Measurements from ENCODE around the gene ACTN1.

Gene ACTN1

GRCh38 chr14:68908201-68908600 lies 70.9 kb downstream of the ACTN1 start:
- DNase-seq, result no peak

- no peak for DNase-seq
Measured at GRCh38 chr14:68906439-68906838, 72.7 kb downstream of the ACTN1 start.

DNA sequence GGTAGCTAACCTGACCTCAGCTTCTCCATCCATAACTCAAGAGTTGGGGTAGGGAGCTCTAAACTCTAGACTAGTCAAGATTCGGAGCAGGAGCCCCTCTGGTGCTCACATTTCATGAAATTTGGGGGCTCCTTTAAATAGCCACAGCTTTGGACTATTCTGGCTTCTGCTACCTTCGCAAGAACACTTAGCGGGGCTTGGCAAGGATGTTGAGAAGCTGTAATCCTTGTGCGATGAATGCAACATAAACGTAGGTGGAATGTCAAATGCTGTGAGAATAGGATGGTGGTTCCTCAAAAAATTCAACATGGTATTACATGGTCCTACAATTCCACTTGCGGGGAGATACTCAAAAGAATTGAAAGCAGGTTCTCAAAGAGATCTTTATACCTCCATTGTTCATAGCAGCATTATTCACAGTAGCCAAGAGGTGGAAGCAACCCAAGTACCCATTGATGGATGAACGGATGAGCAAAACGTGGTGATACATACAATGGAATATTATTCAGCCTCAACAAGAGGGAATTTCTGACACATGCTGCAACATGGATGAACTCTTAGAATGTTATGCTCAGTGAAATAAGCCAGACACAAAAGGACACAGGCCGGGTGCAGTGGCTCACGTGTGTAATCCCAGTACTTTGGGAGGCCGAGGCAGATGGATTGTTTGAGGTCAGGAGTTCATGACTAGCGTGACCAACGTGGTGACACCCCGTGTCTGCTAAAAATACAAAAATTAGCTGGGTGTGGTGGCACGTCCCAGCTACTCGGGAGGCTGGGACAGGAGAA lies 73.8 kb downstream of the ACTN1 start:
- no peak for DNase-seq

DNA sequence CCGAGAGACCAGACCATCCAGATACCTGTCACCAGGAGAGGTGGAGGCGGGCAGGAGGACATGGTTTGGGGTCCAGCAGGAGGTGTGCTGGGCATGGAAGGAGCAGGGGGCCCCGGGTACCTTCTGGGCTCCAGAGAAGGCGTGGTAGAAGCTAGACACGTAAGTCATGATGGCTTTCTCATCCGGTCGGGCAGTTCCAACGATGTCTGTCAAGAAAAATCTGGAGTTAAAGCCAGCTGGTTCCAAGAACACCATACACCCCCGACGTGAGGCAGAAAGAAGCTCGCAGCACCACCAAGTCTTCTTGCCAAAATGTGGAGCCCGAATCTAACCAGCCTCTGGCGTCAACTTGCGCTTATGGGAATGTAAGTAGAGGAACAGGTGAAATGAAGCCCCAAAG lies 76.7 kb downstream of the ACTN1 start:
- no peak for DNase-seq

- no peak for DNase-seq
Measured at GRCh38 chr14:68899033-68899603, 80.0 kb downstream of the ACTN1 start.

DNA sequence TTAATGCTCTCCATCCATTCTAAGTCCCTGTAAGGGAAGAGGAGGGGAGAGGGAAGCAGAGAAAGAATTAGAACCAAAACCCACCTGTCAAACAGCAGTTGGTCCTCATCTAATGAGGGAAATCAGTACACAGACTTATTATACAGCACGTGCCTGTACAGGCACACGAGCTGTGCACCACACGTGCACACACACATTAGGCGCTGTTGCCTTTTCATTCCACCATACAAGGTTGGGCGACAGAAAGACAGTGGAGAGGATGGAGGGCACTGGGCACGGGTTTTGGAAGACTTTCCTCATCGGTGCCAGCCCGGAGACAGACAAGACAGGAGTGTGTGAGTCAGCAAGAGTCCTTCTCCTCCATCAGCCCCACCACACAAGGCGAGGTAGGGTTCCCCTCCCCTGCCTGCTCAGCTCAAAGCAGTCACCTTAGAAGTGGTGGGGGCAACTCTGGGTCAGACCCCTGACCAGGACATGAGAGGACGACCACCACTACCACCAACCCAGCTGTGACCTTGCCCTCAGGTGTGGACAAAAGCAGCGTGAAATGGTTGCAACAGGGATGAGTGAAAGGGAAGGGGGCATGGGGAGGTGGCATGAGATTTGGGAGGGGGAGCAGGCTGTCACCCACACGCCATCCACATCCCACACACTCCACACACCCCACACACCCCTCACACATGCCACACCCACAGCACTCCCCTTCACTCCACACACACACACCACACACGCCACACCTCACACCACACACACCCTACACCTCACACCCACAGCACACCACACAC lies 80.7 kb downstream of the ACTN1 start:
- no peak for DNase-seq

DNA sequence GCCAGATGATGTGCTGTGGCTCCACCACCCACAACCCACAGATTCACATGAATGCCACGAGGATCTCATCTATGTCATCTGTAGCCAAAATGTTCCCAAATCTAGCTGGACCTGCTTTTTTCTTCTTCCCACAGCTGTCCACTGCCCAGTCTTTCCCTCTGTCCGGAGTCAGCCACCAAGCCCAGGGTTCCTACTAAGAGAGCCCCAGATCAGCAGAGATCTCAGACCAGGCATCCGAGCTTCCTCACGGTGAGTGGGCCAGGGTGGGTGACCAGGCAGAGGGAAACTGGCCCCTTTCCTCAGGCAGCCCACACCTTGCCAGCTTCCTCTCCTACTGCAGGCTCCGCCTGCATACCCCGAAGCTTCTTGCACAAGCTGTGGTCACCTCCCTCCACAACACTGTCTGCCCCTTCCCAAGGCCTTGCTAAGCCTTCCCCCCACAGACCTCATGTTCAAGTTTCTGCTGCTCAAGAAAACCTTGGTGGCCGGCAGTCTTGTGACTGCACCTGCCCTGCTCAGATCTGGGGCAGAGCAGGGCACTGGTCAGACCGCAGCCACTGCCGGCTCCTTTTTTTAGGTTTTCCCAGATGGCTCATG lies 81.4 kb downstream of the ACTN1 start:
- no peak for DNase-seq

GRCh38 chr14:68896132-68896531 lies 83.0 kb downstream of the ACTN1 start:
- DNase-seq, result no peak

- no peak for DNase-seq
Measured at GRCh38 chr14:68894802-68895703, 84.0 kb downstream of the ACTN1 start.

GRCh38 chr14:68894123-68894522 lies 85.0 kb downstream of the ACTN1 start:
- no peak for DNase-seq

DNA sequence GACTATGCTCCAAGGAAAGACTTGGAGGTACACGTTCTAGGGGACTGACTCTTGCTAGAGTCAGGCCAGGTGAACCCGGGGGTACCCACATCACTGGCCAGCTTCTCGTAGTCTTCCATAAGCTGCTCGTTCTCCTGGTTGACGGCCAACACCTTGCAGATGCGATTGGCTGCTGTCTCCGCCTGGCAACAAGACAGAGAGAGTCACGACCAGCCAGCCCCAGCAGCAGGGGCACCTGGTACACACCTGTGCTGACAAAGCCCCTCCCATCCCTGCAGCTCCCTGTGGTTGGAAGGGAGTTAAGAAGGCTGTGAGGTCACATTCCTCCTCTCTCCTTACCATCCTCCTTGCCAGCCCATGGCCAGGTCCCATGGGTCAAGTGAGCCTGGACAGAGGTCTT lies 85.5 kb downstream of the ACTN1 start:
- DNase-seq, result no peak

GRCh38 chr14:68892961-68893360 lies 86.1 kb downstream of the ACTN1 start:
- no peak for DNase-seq

- DNase-seq, result no peak
Measured at GRCh38 chr14:68891851-68892660, 87.0 kb downstream of the ACTN1 start.

GRCh38 chr14:68890173-68890931 lies 88.8 kb downstream of the ACTN1 start:
- DNase-seq, result no peak

DNA sequence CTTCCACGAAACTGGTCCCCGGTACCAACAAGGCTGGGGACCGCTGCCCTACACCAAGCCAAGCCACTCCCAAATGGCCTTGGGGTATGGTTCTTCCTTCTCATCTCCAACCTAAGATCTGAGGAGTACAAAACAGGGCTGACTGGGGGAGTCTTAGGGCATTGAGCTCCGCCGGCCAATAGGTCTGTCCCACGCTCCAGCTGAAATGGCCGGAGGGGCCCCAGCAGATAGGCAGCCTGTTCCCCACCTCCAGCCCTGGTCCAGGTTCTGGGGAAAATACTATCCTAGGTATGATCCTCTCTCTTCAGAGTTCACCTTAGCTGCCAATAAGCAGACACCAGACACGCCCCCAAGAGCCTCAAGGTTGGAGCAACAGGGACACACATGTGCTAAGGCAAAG lies 90.2 kb downstream of the ACTN1 start:
- DNase-seq, result no peak

DNA sequence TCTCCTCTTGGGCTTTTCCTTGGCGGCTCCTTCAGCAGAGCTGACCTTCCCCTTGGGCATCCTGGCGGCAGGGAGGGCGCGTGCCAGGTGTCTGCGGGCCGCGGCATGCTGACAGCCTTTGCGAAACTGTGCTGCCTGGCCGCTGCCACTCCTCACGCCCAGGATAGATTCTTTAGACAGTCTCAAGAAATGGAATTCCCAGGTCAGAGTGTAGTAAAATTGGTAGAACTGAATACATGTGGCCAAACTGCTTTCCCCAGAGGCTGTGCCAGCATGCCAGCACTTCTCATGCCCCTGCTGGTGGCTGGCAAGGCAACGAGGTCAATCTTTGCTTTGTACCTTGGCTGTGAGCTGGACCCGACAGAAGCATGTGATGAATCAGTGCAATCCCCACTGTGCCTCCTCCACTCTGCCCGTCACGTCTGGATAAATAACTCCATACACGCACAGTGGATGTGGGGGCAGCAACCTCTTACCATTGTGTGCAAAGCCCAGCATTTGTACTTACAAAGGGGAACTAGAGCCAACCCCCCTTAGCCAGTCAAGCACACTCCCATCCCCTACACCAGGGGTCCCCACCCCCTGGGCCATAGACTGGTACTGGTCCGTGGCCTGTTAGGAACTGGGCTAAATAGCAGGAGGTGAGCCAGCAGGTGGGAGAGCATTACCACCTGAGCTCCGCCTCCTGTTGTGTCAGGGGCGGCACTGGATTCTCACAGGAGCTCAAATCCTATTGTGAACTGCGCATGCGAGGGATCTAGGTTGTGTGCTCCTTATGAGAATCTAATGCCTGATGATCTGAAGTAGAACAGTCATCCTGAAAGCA lies 90.9 kb downstream of the ACTN1 start:
- DNase-seq, result no peak

DNA sequence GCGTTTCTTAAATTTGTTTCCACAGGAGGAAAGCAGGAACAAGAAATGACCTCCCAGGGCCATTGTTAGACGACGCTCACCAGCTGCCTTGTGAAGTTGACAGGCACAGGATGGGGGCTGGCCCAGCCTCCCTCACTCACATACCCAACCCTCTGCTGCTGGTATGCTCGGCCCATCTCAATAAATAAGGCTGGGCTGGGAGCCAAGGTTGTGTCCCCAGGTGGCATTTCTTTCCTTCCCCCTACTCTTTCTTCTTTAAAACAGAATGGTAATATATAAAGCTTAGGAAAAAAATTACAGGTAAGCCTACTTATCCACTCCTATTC lies 93.0 kb downstream of the ACTN1 start:
- no peak for DNase-seq

- no peak for DNase-seq
Measured at GRCh38 chr14:68885226-68886108, 93.6 kb downstream of the ACTN1 start.
